NCI-H2107 treated with DMSO at 0.1 percent for 48 hours (cell line): ENCODE results near the gene SCD5.

Source experiments
- DNase-seq: peaks from one replicate; lab custom pipeline; 2025; ENCODE audit not compliant: unreplicated experiment; lab: John Stamatoyannopoulos, UW

SCD5 gene

GRCh38 chr4:82737354-82737753 is 61.2 kb downstream of the SCD5 start:
- DNase-seq: no peak

- no peak for DNase-seq
These were observed 65.0 kb downstream of the SCD5 start for GRCh38 chr4:82733636-82734035.

GRCh38 chr4:82728301-82728700 is 70.3 kb downstream of the SCD5 start:
- DNase-seq: no peak

- no peak for DNase-seq
These were observed 72.0 kb downstream of the SCD5 start for GRCh38 chr4:82726596-82726995.

GRCh38 chr4:82721819-82722423 is 76.7 kb downstream of the SCD5 start:
- DNase-seq: peak; percentile 47

GRCh38 chr4:82718162-82718940 is 80.2 kb downstream of the SCD5 start:
- no peak for DNase-seq

- DNase-seq: no peak
These were observed 82.6 kb downstream of the SCD5 start for GRCh38 chr4:82715731-82716617.

GRCh38 chr4:82713856-82714255 is 84.7 kb downstream of the SCD5 start:
- no peak for DNase-seq

GRCh38 chr4:82712561-82712960 is 86.0 kb downstream of the SCD5 start:
- no peak for DNase-seq

- no peak for DNase-seq
These were observed 87.3 kb downstream of the SCD5 start for GRCh38 chr4:82711158-82711785.

GRCh38 chr4:82710197-82710929 is 88.2 kb downstream of the SCD5 start:
- no peak for DNase-seq

GRCh38 chr4:82708982-82709381 is 89.6 kb downstream of the SCD5 start:
- DNase-seq: no peak

- no peak for DNase-seq
These were observed 92.1 kb downstream of the SCD5 start for GRCh38 chr4:82706349-82707000.

- DNase-seq: no peak
These were observed 92.7 kb downstream of the SCD5 start for GRCh38 chr4:82705928-82706300.

- no peak for DNase-seq
These were observed 93.2 kb downstream of the SCD5 start for GRCh38 chr4:82705169-82705927.

GRCh38 chr4:82704156-82704555 is 94.4 kb downstream of the SCD5 start:
- DNase-seq: no peak

- DNase-seq: no peak
These were observed 100.2 kb downstream of the SCD5 start for GRCh38 chr4:82698412-82698811.

- DNase-seq: no peak
These were observed 101.0 kb downstream of the SCD5 start for GRCh38 chr4:82697561-82697960.

- no peak for DNase-seq
These were observed 102.3 kb downstream of the SCD5 start for GRCh38 chr4:82696117-82696860.
